Panc1 (cell line): Measurements from ENCODE around the gene GPS2. TPM values are rescaled to one million over a fixed set of nuclear protein-coding genes. Genes with fewer than 3 reads are reported as not detected.

Source experiments
- ATAC-seq: fragments of 200-7000 bp; cut with Tn5 transposase; 2 replicates; pipeline ENCODE4 v1.9.1; 2020; ENCODE audit warnings: mild to moderate bottlenecking, moderate library complexity
- Bru-seq: library from RNA; stranded (reverse); fragments of 400-500 nt; gene quantifications from one replicate; lab custom pipeline; 2021; lab: Mats Ljungman, UMichigan
- BruChase-seq, 2 experiments: library from RNA; stranded (reverse); fragments of 400-500 nt; gene quantifications; one replicate each; lab custom pipeline; 2021; lab: Mats Ljungman, UMichigan
- BruUV-seq: library from RNA; stranded (reverse); fragments of 400-500 nt; replicated peaks from 2 replicates; lab custom pipeline; 2021; lab: Mats Ljungman, UMichigan
- CTCF ChIA-PET: fragments of 300-600 bp; sonication (Branson Sonifier 250); formaldehyde crosslinking; loops from one replicate; lab custom pipeline; 2022; ENCODE audit warnings: antibody characterized with exemption; lab: Charles Lee
- POLR2A ChIA-PET: fragments of 300-600 bp; sonication (Branson Sonifier 250); formaldehyde crosslinking; loops from one replicate; lab custom pipeline; 2022; ENCODE audit warnings: antibody characterized with exemption; lab: Charles Lee
- DNase-seq: peaks from one replicate; pipeline ENCODE4 v3.0.0-alpha.2; 2010; ENCODE audit warnings: low read depth, low spot score
- H3K27ac ChIP-seq: 2 replicates; pipeline ENCODE4 v1.5.1; 2011; ENCODE audit warnings: mild to moderate bottlenecking, low read length, inconsistent platforms
- H3K27me3 ChIP-seq: fragments of 200-500 bp; sonication (Bioruptor generic); 2 replicates; pipeline ENCODE4 v1.6.0; 2014; ENCODE audit warnings: low read length, inconsistent platforms; ENCODE audit not compliant: control insufficient read depth, insufficient read depth
- H3K36me3 ChIP-seq: fragments of 200-500 bp; sonication (Bioruptor generic); 2 replicates; pipeline ENCODE4 v1.5.1; 2014; ENCODE audit warnings: inconsistent platforms, mild to moderate bottlenecking, low read length, moderate library complexity; ENCODE audit not compliant: control insufficient read depth, insufficient read depth
- H3K4me1 ChIP-seq: 2 replicates; pipeline ENCODE4 v1.5.1; 2011; ENCODE audit warnings: inconsistent platforms, mild to moderate bottlenecking, low read length, moderate library complexity; ENCODE audit not compliant: control insufficient read depth, insufficient read depth
- H3K4me3 ChIP-seq, 2 experiments: 2 replicates each; pipeline ENCODE4 v1.5.1; 2011 to 2012; ENCODE audit warnings: low read depth in 2 of 2, low read length in 2 of 2, mild to moderate bottlenecking in 2 of 2, inconsistent platforms in 1 of 2, moderate library complexity in 1 of 2
- H3K9me3 ChIP-seq: fragments of 200-500 bp; sonication (Bioruptor generic); 2 replicates; pipeline ENCODE4 v1.5.1; 2014; ENCODE audit warnings: low read depth, mild to moderate bottlenecking, inconsistent platforms, low read length, moderate library complexity; ENCODE audit not compliant: control insufficient read depth, insufficient read depth
- CTCF ChIP-seq: fragments of 450-650 bp; IDR thresholded peaks from 2 replicates; pipeline ENCODE4 v1.5.1; 2017; ENCODE audit warnings: mild to moderate bottlenecking
- POLR2AphosphoS5 ChIP-seq: IDR thresholded peaks from 2 replicates; pipeline ENCODE4 v1.6.1; 2012; ENCODE audit warnings: mild to moderate bottlenecking, low read depth, low read length, moderate library complexity
- REST ChIP-seq, 2 experiments: IDR thresholded peaks; 2 replicates each; pipeline ENCODE4 v1.6.1; 2011 to 2012; ENCODE audit warnings: low read depth in 2 of 2, control low read depth in 1 of 2, low read length in 1 of 2, mild to moderate bottlenecking in 1 of 2, moderate library complexity in 1 of 2; ENCODE audit not compliant: insufficient read depth in 1 of 2
- SIN3A ChIP-seq: IDR thresholded peaks from 2 replicates; pipeline ENCODE4 v1.6.1; 2012; ENCODE audit warnings: low read depth, mild to moderate bottlenecking, low read length, moderate library complexity, borderline replicate concordance; ENCODE audit not compliant: insufficient read depth
- TCF7L2 ChIP-seq: IDR thresholded peaks from 2 replicates; pipeline ENCODE4 v1.6.1; 2011; ENCODE audit warnings: mild to moderate bottlenecking, low read depth, low read length, inconsistent platforms
- in situ Hi-C: cut with HindIII; loops from 2 replicates; pipeline ENCODE4 v1.10.0; 2016; ENCODE audit warnings: low sequenced_read_pairs, low pct_unique_long_range_greater_than_20kb
- intact Hi-C: fragments of 100-400 bp; cut with micrococcal nuclease; formaldehyde crosslinking; loops from one replicate; pipeline ENCODE4 v1.10.0; 2022; ENCODE audit not compliant: unreplicated experiment
- long read RNA-seq: library from polyadenylated mRNA; unstranded; transcript quantifications from one replicate; pipeline ENCODE4 v2.0.0, GENCODE V29; 2021; ENCODE audit not compliant: unreplicated experiment
- polyA plus RNA-seq: library from polyadenylated mRNA; unstranded; fragments of >200 nt; gene quantifications from one replicate; pipeline ENCODE4 v1.2.1, GENCODE V29; 2012; ENCODE audit warnings: missing spikeins; ENCODE audit not compliant: insufficient read length
- total RNA-seq: library from RNA; stranded (reverse); gene quantifications from one replicate; pipeline ENCODE4 v1.2.1, GENCODE V29; 2021; ENCODE audit not compliant: unreplicated experiment

Gene GPS2
- total RNA-seq (96.6 TPM), Bru-seq, nascent RNA (percentile 78 among the genes with signal in this experiment), BruChase-seq, experiment 1, labeled RNA remaining after a 2-hour chase (percentile 78 among the genes with signal in this experiment), BruChase-seq, experiment 2, labeled RNA remaining after a 6-hour chase (percentile 90 among the genes with signal in this experiment)
- polyA plus RNA-seq = 119 TPM
- long read RNA-seq, transcript GPS2-201 (11 exons, 1,379 nt) = minor isoform, 39 of 402 reads
- long read RNA-seq, transcript GPS2-202 (10 exons, 1,371 nt) = major isoform, 42 of 402 reads
- long read RNA-seq, partial matches to known transcripts = 27 of 402 reads
- long read RNA-seq, other reads (novel, unspliced or antisense) = 293 of 402 reads

- H3K36me3 ChIP-seq = peaks cover 25% of the 10 kb centered on the region
- H3K27me3 ChIP-seq = no peaks in the 10 kb centered on the region
- H3K4me1 ChIP-seq = peaks cover 33% of the 10 kb centered on the region
- POLR2A ChIA-PET = interaction anchor here (0.5 kb wide), 1 partner anchor 198 kb away, joined by 3 read pairs; no protein-coding TSS in a partner anchor
- H3K27ac ChIP-seq = peak within 1 kb of the TSS; percentile 91
- no TSS peak for BruUV-seq
- intact Hi-C loops (no loop called here), in situ Hi-C loops (no loop called here)
- TF ChIP-seq REST (IDR thresholded peaks at IDR 0.05; ENCODE audit: insufficient read depth in 1 of 2, low read depth in 2 of 2, low read length in 1 of 2) (peak; percentile 87), POLR2AphosphoS5 (peak; percentile 74; the same call in 1 of the 2 replicates), CTCF (no peak), SIN3A (peak; percentile 49; the same call in 1 of the 2 replicates), TCF7L2 (peak; percentile 56; the same call in 1 of the 2 replicates)
- peak within 1 kb of the TSS; percentile 66 to 75 for H3K4me3 ChIP-seq
- DNase-seq = no peak
- ATAC-seq = peak; percentile 87
- CTCF ChIA-PET = no interaction called here
- no peaks in the 10 kb centered on the region for H3K9me3 ChIP-seq
Observed at GRCh38 chr17:7314719-7315569, at the start of gene GPS2. TSS of gene GPS2 (minus strand) at chr17:7315360. CDS start at chr17:7315052, 308 bp downstream.

- ATAC-seq (no peak), DNase-seq (no peak)
- Histone ChIP-seq H3K36me3 (no peaks in the 10 kb centered on the region), H3K27ac (no peak overlapping the region), H3K27me3 (no peaks in the 10 kb centered on the region), H3K4me3 (no peak overlapping the region), H3K4me1 (no peaks in the 10 kb centered on the region), H3K9me3 (no peaks in the 10 kb centered on the region)
- POLR2A ChIA-PET = no interaction called here
- no TSS peak for BruUV-seq
- no peak for TF ChIP-seq CTCF
- no peak for TF ChIP-seq REST (IDR thresholded peaks at IDR 0.05; ENCODE audit: insufficient read depth in 1 of 2, low read depth in 2 of 2, low read length in 1 of 2)
- TF ChIP-seq TCF7L2 = no peak
- TF ChIP-seq POLR2AphosphoS5 = no peak
- no peak for TF ChIP-seq SIN3A
- in situ Hi-C loops (no loop called here), intact Hi-C loops (no loop called here)
- CTCF ChIA-PET = no interaction called here
Observed at GRCh38 chr17:7363311-7363710, 48.2 kb upstream of the GPS2 start.
